ENCODE data around the gene ARL1.

GRCh38 chr12:101356794-101357193 is 50.8 kb downstream of the ARL1 start:
- TF ChIP-seq POLR2A (IDR thresholded peaks at IDR 0.05): no peak
- TF ChIP-seq CTCF (IDR thresholded peaks at IDR 0.05): no peak

Data from tibial nerve (tissue), 3 donors.